Ovary (tissue), 3 donors: ENCODE results near the gene CELA2A.

Experiments used
- EP300 ChIP-seq: sonication (generic); formaldehyde crosslinking; IDR thresholded peaks from one replicate; pipeline ENCODE4 v1.6.1; 2017; ENCODE audit warnings: antibody characterized with exemption
- TF ChIP-seq, protein P1 (sequence below), 3 donors: fragments of 450-650 bp in 2 of 3; fragments of 200-600 bp in 1 of 3; IDR thresholded peaks; one replicate each; pipeline versions ENCODE4 v1.5.1 to v1.8.0; 2016 to 2022; ENCODE audit warnings: antibody characterized with exemption in 3 of 3, mild to moderate bottlenecking in 1 of 3
- donor health status: DM: no; HTN: no; CAD: no.

GRCh38 chr1:15507278-15507677 lies 50.7 kb downstream of the CELA2A start:
- TF ChIP-seq, protein P1, sequence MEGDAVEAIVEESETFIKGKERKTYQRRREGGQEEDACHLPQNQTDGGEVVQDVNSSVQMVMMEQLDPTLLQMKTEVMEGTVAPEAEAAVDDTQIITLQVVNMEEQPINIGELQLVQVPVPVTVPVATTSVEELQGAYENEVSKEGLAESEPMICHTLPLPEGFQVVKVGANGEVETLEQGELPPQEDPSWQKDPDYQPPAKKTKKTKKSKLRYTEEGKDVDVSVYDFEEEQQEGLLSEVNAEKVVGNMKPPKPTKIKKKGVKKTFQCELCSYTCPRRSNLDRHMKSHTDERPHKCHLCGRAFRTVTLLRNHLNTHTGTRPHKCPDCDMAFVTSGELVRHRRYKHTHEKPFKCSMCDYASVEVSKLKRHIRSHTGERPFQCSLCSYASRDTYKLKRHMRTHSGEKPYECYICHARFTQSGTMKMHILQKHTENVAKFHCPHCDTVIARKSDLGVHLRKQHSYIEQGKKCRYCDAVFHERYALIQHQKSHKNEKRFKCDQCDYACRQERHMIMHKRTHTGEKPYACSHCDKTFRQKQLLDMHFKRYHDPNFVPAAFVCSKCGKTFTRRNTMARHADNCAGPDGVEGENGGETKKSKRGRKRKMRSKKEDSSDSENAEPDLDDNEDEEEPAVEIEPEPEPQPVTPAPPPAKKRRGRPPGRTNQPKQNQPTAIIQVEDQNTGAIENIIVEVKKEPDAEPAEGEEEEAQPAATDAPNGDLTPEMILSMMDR (IDR thresholded peaks at IDR 0.05) = no peak
- no peak for TF ChIP-seq EP300
